ENCODE measurements around the gene NFYC. TPM values are rescaled to one million over a fixed set of nuclear protein-coding genes. Genes with fewer than 3 reads are reported as not detected.

NFYC gene
- total RNA-seq, 1 experiment from 2014 or later = 63.3 TPM

DNA sequence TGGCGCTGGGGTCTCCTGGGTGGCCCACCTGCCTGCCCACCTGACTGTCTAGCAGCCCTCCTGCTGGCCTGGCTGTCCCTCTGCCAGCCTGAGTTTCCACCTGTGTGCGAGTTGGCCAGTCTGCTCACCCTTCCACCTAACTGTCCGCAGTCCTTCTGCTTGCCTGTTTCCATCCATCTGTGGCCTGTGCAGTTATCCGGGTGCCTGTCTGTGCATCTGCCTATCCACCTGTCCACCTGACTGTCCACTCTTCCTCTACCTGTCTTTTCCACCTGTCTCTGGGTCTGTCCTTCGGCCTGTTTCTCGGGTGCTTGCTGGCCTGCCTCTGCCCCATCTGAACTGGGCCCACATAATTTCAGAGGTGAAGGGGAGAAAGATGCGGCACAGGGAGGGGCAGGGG is 93.9 kb downstream of the NFYC start:
- ChIA-PET CTCF (interaction anchor here (1.7 kb wide), 1 partner anchor 12 kb away, joined by 5 read pairs; no protein-coding TSS in a partner anchor), POLR2A (no interaction called here), RAD21 (ENCODE audit: low non-redundant PET in 1 of 2, low total read pairs in 2 of 2, uncharacterized antibody in 2 of 2, unreplicated experiment in 2 of 2) (no interaction called here)
- no peak overlapping the region for H3K27ac ChIP-seq (ENCODE audit: low read depth, low read length)
- no peak for DNase-seq (ENCODE audit: low read depth, low spot score)
- no peaks in the 10 kb centered on the region for H3K36me3 ChIP-seq (ENCODE audit: control insufficient read depth in 1 of 2, insufficient read depth in 2 of 2, low read length in 2 of 2)
- no peak overlapping the region for H3K4me3 ChIP-seq (replicated peaks in 1 of 2; ENCODE audit: low read depth in 1 of 2, low read length in 2 of 2)
- no peak overlapping the region for H2AFZ ChIP-seq (ENCODE audit: low read depth, low read length, poor library complexity, severe bottlenecking)
- intact Hi-C loops (cut with micrococcal nuclease) = no loop called here
- peaks cover 7% of the 10 kb centered on the region; the same call in 1 of the 2 replicates for H3K79me2 ChIP-seq (ENCODE audit: insufficient read depth, low read length)
- no TSS peak for BruUV-seq (replicated peaks)
- no peak for ATAC-seq
- H3K9ac ChIP-seq (ENCODE audit: low read length) = no peak overlapping the region
- H3K27me3 ChIP-seq (ENCODE audit: insufficient read depth, low read length) = no peaks in the 10 kb centered on the region
- peaks cover 11 to 39% of the 10 kb centered on the region in 2 experiments for H3K4me1 ChIP-seq (ENCODE audit: control insufficient read depth in 1 of 2, insufficient read depth in 2 of 2, low read length in 2 of 2)
- no peaks in the 10 kb centered on the region for H3K9me3 ChIP-seq (ENCODE audit: control insufficient read depth in 1 of 2, insufficient read depth in 1 of 2, low read depth in 1 of 2, low read length in 2 of 2)
- TF ChIP-seq SRF (IDR thresholded peaks at IDR 0.05; ENCODE audit: low read depth) (no peak), ZFX (IDR thresholded peaks at IDR 0.05) (no peak), ZNF274 (IDR thresholded peaks at IDR 0.05; ENCODE audit: low read depth, low read length) (no peak), CEBPB (IDR thresholded peaks at IDR 0.05; ENCODE audit: low read depth) (no peak), POLR2AphosphoS5 (IDR thresholded peaks at IDR 0.05; ENCODE audit: low read depth, low read length) (no peak), TCF7L2 (IDR thresholded peaks at IDR 0.05; ENCODE audit: borderline replicate concordance, extremely low read depth, insufficient read depth, insufficient read length) (no peak), CTCF (IDR thresholded peaks at IDR 0.05 in 2 of 3, conservative IDR thresholded peaks at IDR 0.05 in 1 of 3; ENCODE audit: borderline replicate concordance in 1 of 3, insufficient read depth in 1 of 3, low read depth in 2 of 3, low read length in 2 of 3) (no peak), POLR2A (IDR thresholded peaks at IDR 0.05; ENCODE audit: borderline replicate concordance, extremely low read depth, insufficient read depth, insufficient read length) (no peak), ELF1 (IDR thresholded peaks at IDR 0.05; ENCODE audit: borderline replicate concordance, low read depth) (no peak), FOSL1 (IDR thresholded peaks at IDR 0.05; ENCODE audit: low read depth) (no peak)
- TF ChIP-seq, protein P1, sequence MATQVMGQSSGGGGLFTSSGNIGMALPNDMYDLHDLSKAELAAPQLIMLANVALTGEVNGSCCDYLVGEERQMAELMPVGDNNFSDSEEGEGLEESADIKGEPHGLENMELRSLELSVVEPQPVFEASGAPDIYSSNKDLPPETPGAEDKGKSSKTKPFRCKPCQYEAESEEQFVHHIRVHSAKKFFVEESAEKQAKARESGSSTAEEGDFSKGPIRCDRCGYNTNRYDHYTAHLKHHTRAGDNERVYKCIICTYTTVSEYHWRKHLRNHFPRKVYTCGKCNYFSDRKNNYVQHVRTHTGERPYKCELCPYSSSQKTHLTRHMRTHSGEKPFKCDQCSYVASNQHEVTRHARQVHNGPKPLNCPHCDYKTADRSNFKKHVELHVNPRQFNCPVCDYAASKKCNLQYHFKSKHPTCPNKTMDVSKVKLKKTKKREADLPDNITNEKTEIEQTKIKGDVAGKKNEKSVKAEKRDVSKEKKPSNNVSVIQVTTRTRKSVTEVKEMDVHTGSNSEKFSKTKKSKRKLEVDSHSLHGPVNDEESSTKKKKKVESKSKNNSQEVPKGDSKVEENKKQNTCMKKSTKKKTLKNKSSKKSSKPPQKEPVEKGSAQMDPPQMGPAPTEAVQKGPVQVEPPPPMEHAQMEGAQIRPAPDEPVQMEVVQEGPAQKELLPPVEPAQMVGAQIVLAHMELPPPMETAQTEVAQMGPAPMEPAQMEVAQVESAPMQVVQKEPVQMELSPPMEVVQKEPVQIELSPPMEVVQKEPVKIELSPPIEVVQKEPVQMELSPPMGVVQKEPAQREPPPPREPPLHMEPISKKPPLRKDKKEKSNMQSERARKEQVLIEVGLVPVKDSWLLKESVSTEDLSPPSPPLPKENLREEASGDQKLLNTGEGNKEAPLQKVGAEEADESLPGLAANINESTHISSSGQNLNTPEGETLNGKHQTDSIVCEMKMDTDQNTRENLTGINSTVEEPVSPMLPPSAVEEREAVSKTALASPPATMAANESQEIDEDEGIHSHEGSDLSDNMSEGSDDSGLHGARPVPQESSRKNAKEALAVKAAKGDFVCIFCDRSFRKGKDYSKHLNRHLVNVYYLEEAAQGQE (IDR thresholded peaks at IDR 0.05; ENCODE audit: low read depth) = no peak
- H4K20me1 ChIP-seq (ENCODE audit: insufficient read depth) = no peaks in the 10 kb centered on the region
- H3K4me2 ChIP-seq (ENCODE audit: low read length) = peak overlapping the region; percentile 84; the same call in 1 of the 2 replicates
- no peaks in the 10 kb centered on the region for H3K9me2 ChIP-seq (ENCODE audit: insufficient read depth)
